ENCODE data around the gene SPO11. TPM values are rescaled to one million over a fixed set of nuclear protein-coding genes. Genes with fewer than 3 reads are reported as not detected.
"Not testable (repeated sequence)": the region's sequence is repeated elsewhere in the genome, so short reads cannot be mapped to it uniquely, and the experiment has no call there.

Gene SPO11
- total RNA-seq, 1 experiment from 2014 or later, result not detected

DNA sequence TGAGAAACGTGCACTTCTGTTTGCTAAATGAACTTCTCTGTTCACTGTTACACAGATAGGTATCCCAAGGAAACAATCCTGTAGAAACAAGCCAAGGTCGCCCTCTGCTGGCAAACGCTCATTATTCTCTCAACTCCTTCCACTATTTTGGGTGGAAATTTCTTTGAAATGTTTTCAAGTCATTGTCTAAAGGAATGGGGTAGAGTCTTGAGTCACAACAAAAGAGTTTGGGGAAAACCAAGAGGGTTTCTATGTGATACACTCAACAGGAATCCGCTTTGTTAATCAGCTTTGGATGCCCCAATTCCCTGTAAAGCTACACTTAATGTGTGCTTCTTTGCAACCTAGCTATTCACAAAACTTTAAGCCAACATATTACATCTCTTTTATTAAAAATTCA is 16.9 kb downstream of the SPO11 start:
- Histone ChIP-seq H2AFZ (ENCODE audit: low read length) (no peak overlapping the region), H3F3A (ENCODE audit: low read length, unreplicated experiment) (no peaks in the 10 kb centered on the region), H3K4me3 (ENCODE audit: low read length) (no peak overlapping the region), H3K9me2 (replicated peaks; ENCODE audit: low read length) (no peaks in the 10 kb centered on the region), H3K36me3 (ENCODE audit: low read depth, low read length) (no peaks in the 10 kb centered on the region), H3K79me2 (ENCODE audit: low read length) (peaks cover 5% of the 10 kb centered on the region), H4K20me1 (ENCODE audit: low read length) (no peaks in the 10 kb centered on the region), H3K9ac (ENCODE audit: low read length) (no peak overlapping the region), H3K27ac (ENCODE audit: low read length) (no peak overlapping the region), H3K4me2 (ENCODE audit: low read length) (no peak overlapping the region), H3K4me1 (ENCODE audit: insufficient read depth, low read length) (peaks cover 11% of the 10 kb centered on the region), H3K27me3 (ENCODE audit: low read length) (0 out of 2 replicates have a peak, but pooled peaks cover under 1% of the 10 kb centered on the region), H3K9me3 (ENCODE audit: low read length) (no peaks in the 10 kb centered on the region)
- no TSS peak for BruUV-seq (replicated peaks)
- peak; percentile 94 for DNase-seq
- POLR2A ChIA-PET (ENCODE audit: unreplicated experiment), result interaction anchor here (0.5 kb wide), 1 partner anchor 17 kb away, joined by 7 read pairs; no protein-coding TSS in a partner anchor
- CTCF ChIA-PET, result interaction anchor here (1.4 to 1.5 kb wide), 2 partner anchors 102 to 257 kb away, joined by 4 to 7 read pairs; no protein-coding TSS in a partner anchor
- peak; percentile 57 for ATAC-seq
- TF ChIP-seq, protein P1, sequence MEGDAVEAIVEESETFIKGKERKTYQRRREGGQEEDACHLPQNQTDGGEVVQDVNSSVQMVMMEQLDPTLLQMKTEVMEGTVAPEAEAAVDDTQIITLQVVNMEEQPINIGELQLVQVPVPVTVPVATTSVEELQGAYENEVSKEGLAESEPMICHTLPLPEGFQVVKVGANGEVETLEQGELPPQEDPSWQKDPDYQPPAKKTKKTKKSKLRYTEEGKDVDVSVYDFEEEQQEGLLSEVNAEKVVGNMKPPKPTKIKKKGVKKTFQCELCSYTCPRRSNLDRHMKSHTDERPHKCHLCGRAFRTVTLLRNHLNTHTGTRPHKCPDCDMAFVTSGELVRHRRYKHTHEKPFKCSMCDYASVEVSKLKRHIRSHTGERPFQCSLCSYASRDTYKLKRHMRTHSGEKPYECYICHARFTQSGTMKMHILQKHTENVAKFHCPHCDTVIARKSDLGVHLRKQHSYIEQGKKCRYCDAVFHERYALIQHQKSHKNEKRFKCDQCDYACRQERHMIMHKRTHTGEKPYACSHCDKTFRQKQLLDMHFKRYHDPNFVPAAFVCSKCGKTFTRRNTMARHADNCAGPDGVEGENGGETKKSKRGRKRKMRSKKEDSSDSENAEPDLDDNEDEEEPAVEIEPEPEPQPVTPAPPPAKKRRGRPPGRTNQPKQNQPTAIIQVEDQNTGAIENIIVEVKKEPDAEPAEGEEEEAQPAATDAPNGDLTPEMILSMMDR (conservative IDR thresholded peaks at IDR 0.05; ENCODE audit: low read depth, low read length), result peak; percentile 97
- TF ChIP-seq EZH2phosphoT487 (IDR thresholded peaks at IDR 0.05; ENCODE audit: borderline replicate concordance, low read length), result no peak
- intact Hi-C loops (cut with micrococcal nuclease), result loop anchor here (1.0 to 10.0 kb wide), 2 partner anchors 257 to 792 kb away; no protein-coding TSS in a partner anchor

DNA sequence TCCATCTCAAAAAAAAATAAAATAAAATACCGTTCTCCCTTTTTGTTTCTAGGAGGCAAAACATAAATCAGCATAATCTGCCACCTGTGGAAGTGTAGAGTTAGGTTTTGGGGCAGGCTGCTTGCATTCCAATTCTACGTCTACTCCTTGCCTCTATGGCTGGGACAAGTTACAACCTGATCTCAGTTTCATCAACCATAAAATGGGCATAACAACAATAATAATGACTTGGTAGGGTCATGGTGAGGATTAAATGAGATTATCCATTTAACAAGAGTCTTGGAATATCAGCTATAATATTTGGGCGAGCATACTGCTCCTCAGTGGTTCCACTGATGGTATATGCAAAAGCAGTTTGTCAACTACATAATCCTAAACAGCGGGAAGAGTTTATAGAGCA is 17.8 kb downstream of the SPO11 start:
- Histone ChIP-seq H3K4me2 (ENCODE audit: low read length) (no peak overlapping the region), H4K20me1 (ENCODE audit: low read length) (peaks cover 9% of the 10 kb centered on the region), H3K27ac (ENCODE audit: low read length) (no peak overlapping the region), H3K27me3 (ENCODE audit: low read length) (no peaks in the 10 kb centered on the region), H2AFZ (ENCODE audit: low read length) (no peak overlapping the region), H3K4me1 (ENCODE audit: insufficient read depth, low read length) (peaks cover 15% of the 10 kb centered on the region), H3K4me3 (ENCODE audit: low read length) (no peak overlapping the region), H3K36me3 (ENCODE audit: low read depth, low read length) (peaks cover under 1% of the 10 kb centered on the region; the same call in 1 of the 2 replicates), H3K9me2 (replicated peaks; ENCODE audit: low read length) (no peaks in the 10 kb centered on the region), H3K9me3 (ENCODE audit: low read length) (no peaks in the 10 kb centered on the region), H3K79me2 (ENCODE audit: low read length) (peaks cover 14% of the 10 kb centered on the region), H3K9ac (ENCODE audit: low read length) (no peak overlapping the region), H3F3A (ENCODE audit: low read length, unreplicated experiment) (no peaks in the 10 kb centered on the region)
- ATAC-seq (no peak), DNase-seq (no peak)
- CTCF ChIA-PET, result no interaction called here
- intact Hi-C loops (cut with micrococcal nuclease), result loop anchor here (10.0 kb wide), 1 partner anchor 793 kb away; no protein-coding TSS in a partner anchor
- BruUV-seq (replicated peaks), result no TSS peak
- TF ChIP-seq EZH2 (IDR thresholded peaks at IDR 0.05; ENCODE audit: low read length, unreplicated experiment), result no peak
- TF ChIP-seq, protein P1 (conservative IDR thresholded peaks at IDR 0.05; ENCODE audit: low read depth, low read length), result no peak
- no peak for TF ChIP-seq EZH2phosphoT487 (IDR thresholded peaks at IDR 0.05; ENCODE audit: borderline replicate concordance, low read length)
- POLR2A ChIA-PET (ENCODE audit: unreplicated experiment), result no interaction called here

DNA sequence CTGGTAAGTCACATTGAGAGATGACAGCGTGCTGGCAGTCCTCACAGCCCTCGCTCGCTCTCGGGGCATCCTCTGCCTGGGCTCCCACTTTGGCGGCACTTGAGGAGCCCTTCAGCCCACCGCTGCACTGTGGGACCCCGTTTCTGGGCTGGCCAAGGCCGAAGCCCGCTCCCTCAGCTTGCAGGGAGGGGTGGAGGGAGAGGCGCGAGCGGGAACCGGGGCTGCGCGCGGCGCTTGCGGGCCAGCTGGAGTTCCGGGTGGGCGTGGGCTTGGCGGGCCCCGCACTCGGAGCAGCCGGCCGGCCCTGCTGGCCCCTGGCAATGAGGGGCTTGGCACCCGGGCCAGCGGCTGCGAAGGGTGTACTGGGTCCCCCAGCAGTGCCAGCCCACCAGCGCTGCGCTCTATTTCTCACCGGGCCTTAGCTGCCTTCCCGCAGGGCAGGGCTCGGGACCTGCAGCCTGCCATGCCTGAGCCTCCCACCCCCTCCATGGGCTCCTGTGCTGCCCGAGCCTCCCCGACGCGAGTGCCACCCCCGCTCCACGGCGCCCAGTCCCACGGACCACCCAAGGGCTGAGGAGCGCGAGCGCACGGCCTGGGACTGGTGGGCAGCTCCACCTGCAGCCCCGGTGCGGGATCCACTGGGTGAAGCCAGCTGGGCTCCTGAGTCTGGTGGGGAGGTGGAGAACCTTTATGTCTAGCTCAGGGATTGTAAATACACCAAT is 18.8 kb downstream of the SPO11 start:
- Histone ChIP-seq H3K79me2 (ENCODE audit: low read length) (peaks cover 24% of the 10 kb centered on the region), H4K20me1 (ENCODE audit: low read length) (peaks cover 19% of the 10 kb centered on the region), H3K4me1 (ENCODE audit: insufficient read depth, low read length) (peaks cover 12% of the 10 kb centered on the region)
- POLR2A ChIA-PET (ENCODE audit: unreplicated experiment); H3K4me2 ChIP-seq (ENCODE audit: low read length); H2AFZ ChIP-seq (ENCODE audit: low read length); H3F3A ChIP-seq (ENCODE audit: low read length, unreplicated experiment); CTCF ChIA-PET; H3K27ac ChIP-seq (ENCODE audit: low read length); H3K9me2 ChIP-seq (replicated peaks; ENCODE audit: low read length); H3K9ac ChIP-seq (ENCODE audit: low read length); BruUV-seq (replicated peaks); H3K9me3 ChIP-seq (ENCODE audit: low read length); H3K4me3 ChIP-seq (ENCODE audit: low read length); DNase-seq; H3K27me3 ChIP-seq (ENCODE audit: low read length); ATAC-seq; H3K36me3 ChIP-seq (ENCODE audit: low read depth, low read length): not testable (repeated sequence)
- intact Hi-C loops (cut with micrococcal nuclease), result loop anchor here (10.0 kb wide), 1 partner anchor 794 kb away; no protein-coding TSS in a partner anchor

DNA sequence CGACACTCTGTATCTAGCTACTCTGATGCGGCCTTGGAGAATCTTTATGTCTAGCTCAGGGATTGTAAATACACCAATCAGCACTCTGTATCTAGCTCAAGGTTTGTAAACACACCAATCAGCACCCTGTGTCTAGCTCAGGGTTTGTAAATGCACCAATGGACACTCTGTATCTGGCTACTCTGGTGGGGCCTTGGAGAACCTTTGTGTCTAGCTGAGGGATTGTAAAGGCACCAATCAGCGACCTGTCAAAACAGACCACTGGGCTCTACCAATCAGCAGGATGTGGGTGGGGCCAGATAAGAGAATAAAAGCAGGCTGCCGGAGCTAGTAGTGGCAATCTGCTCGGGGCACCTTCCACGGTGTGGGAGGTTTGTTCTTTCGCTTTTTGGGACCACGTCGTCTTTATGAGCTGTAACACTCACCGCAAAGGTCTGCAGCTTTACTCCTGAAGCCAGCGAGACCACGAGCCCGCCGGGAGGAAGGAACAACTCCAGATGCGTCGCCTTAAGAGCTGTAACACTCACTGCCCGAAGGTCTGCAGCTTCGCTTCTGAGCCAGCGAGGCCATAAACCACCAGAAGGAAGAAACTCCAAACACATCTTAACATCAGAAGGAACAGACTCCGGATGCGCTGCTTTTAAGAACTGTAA is 19.4 kb downstream of the SPO11 start:
- Histone ChIP-seq H3K4me1 (ENCODE audit: insufficient read depth, low read length) (peaks cover 11% of the 10 kb centered on the region), H3K79me2 (ENCODE audit: low read length) (peaks cover 31% of the 10 kb centered on the region), H4K20me1 (ENCODE audit: low read length) (peaks cover 25% of the 10 kb centered on the region), H3K36me3 (ENCODE audit: low read depth, low read length) (peaks cover 13% of the 10 kb centered on the region)
- H3F3A ChIP-seq (ENCODE audit: low read length, unreplicated experiment); H3K27ac ChIP-seq (ENCODE audit: low read length); H3K9ac ChIP-seq (ENCODE audit: low read length); H3K27me3 ChIP-seq (ENCODE audit: low read length); H3K9me2 ChIP-seq (replicated peaks; ENCODE audit: low read length); H3K4me2 ChIP-seq (ENCODE audit: low read length); ATAC-seq; BruUV-seq (replicated peaks); H3K4me3 ChIP-seq (ENCODE audit: low read length); H2AFZ ChIP-seq (ENCODE audit: low read length); DNase-seq; POLR2A ChIA-PET (ENCODE audit: unreplicated experiment); H3K9me3 ChIP-seq (ENCODE audit: low read length): not testable (repeated sequence)
- intact Hi-C loops (cut with micrococcal nuclease), result loop anchor here (10.0 kb wide), 1 partner anchor 794 kb away; no protein-coding TSS in a partner anchor
- CTCF ChIA-PET, result interaction anchor here (0.6 kb wide), 1 partner anchor 10 kb away, joined by 3 read pairs; no protein-coding TSS in a partner anchor

Data from PC-3 (cell line).